PC-9 (cell line): ENCODE measurements around the gene TCHP.

ENCODE experiments used
- EZH2 ChIP-seq: fragments of 200-600 bp; sonication (generic); IDR thresholded peaks from 2 replicates; pipeline ENCODE4 v1.8.0; 2017; ENCODE audit warnings: antibody characterized with exemption, low read depth
- TF ChIP-seq, protein P1 (sequence below): fragments of 200-600 bp; sonication (generic); conservative IDR thresholded peaks from 2 replicates; pipeline ENCODE4 v1.6.1; 2017; ENCODE audit warnings: mixed run types, antibody characterized with exemption, mild to moderate bottlenecking, moderate library complexity

DNA sequence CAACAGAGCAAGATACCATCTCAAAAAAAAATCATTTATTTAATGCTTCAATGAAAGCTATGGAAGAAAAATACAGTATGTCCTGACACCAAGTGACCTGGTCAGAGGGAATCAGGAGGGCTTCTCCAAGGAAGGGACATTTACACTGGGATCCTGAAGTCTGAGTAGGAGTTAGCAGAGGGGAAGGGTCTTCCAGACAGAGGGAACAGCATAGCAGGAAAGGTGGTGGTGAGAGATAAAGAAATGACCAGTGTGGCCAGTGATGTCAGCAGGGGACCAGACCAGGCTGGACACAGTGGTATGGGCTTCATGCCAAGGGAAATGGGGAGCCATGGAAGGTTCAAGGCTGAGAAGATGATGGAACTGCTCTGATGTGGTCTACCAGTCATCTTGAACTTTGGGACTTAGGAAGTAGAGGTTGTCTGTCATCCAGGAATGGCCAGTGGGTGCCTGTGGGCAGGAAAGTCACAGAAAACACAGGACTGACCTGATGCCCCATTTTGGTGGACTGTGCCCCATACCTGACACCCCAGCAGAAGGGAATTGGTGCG is 7.8 kb upstream of the TCHP start:
- TF ChIP-seq, protein P1, sequence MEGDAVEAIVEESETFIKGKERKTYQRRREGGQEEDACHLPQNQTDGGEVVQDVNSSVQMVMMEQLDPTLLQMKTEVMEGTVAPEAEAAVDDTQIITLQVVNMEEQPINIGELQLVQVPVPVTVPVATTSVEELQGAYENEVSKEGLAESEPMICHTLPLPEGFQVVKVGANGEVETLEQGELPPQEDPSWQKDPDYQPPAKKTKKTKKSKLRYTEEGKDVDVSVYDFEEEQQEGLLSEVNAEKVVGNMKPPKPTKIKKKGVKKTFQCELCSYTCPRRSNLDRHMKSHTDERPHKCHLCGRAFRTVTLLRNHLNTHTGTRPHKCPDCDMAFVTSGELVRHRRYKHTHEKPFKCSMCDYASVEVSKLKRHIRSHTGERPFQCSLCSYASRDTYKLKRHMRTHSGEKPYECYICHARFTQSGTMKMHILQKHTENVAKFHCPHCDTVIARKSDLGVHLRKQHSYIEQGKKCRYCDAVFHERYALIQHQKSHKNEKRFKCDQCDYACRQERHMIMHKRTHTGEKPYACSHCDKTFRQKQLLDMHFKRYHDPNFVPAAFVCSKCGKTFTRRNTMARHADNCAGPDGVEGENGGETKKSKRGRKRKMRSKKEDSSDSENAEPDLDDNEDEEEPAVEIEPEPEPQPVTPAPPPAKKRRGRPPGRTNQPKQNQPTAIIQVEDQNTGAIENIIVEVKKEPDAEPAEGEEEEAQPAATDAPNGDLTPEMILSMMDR: no peak
- no peak for TF ChIP-seq EZH2
